Skeletal muscle satellite cell (primary cell): Measurements from ENCODE around the gene TRAF7. TPM values are rescaled to one million over a fixed set of nuclear protein-coding genes. Genes with fewer than 3 reads are reported as not detected.

Experiments
- H3K27me3 ChIP-seq: 2 replicates; pipeline ENCODE4 v1.7.0; 2013; ENCODE audit warnings: low read length; ENCODE audit not compliant: control insufficient read depth, insufficient read depth
- H3K36me3 ChIP-seq: 2 replicates; pipeline ENCODE4 v1.7.0; 2013; ENCODE audit warnings: mild to moderate bottlenecking, control low read depth, low read length; ENCODE audit not compliant: insufficient read depth
- H3K4me1 ChIP-seq: 2 replicates; pipeline ENCODE4 v1.7.0; 2013; ENCODE audit warnings: low read length; ENCODE audit not compliant: control insufficient read depth, insufficient read depth
- H3K4me2 ChIP-seq: 2 replicates; pipeline ENCODE4 v1.7.0; 2013; ENCODE audit warnings: mild to moderate bottlenecking, low read length
- H3K4me3 ChIP-seq: 2 replicates; pipeline ENCODE4 v1.7.0; 2013; ENCODE audit warnings: low read length
- H3K9ac ChIP-seq: 2 replicates; pipeline ENCODE4 v1.7.0; 2013; ENCODE audit warnings: mild to moderate bottlenecking, low read depth, low read length, moderate library complexity
- H3K9me3 ChIP-seq: replicated peaks from 2 replicates; pipeline ENCODE4 v1.7.0; 2013; ENCODE audit warnings: mild to moderate bottlenecking, control low read depth, low read length
- small RNA-seq: library from RNA; depleted of rRNA; stranded (forward); fragments of <200 nt; gene quantifications from one replicate; pipeline ENCODE3, GENCODE V24; 2012

The TRAF7 gene

GRCh38 chr16:2223942-2224486, 68.4 kb downstream of the TRAF7 start:
- peak overlapping the region; percentile 94 for H3K9ac ChIP-seq
- no peaks in the 10 kb centered on the region for H3K9me3 ChIP-seq
- H3K4me2 ChIP-seq: peak overlapping the region; percentile 93
- H3K36me3 ChIP-seq: peaks cover 3% of the 10 kb centered on the region
- peaks cover 23% of the 10 kb centered on the region for H3K4me1 ChIP-seq
- no peaks in the 10 kb centered on the region for H3K27me3 ChIP-seq
- H3K4me3 ChIP-seq: peak overlapping the region; percentile 90

DNA sequence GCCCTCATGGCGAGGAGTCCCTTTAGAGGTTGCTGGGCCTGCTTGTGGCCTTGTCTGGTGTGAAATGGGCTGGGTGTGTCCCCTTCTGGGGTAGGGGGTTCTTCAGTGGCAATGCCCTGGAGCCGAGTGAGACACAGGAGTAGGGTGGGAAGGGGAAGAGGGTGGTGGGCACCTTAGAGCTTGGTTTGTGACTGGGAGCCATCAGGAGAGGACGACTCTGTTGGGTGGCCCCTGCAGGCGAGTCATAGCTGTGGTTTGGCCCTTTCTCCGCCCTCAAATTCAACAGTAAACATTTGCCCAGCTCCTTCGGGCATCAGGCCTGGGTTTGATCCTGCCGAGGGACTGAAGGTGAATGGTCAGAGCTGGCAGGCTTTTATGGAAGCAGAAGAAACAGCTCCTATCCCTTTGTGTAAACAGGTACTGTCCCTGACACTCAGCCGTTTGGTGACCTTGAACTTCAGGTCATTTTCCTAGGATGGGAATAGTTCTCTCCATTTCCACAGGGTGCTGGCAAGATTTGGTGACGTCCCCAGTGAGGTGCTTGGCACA, 70.7 kb downstream of the TRAF7 start:
- no peaks in the 10 kb centered on the region for H3K9me3 ChIP-seq
- H3K9ac ChIP-seq: peak overlapping the region; percentile 2
- peaks cover 22% of the 10 kb centered on the region for H3K36me3 ChIP-seq
- peaks cover 31% of the 10 kb centered on the region for H3K4me1 ChIP-seq
- peak overlapping the region; percentile 66 for H3K4me2 ChIP-seq
- peak overlapping the region; percentile 38 for H3K4me3 ChIP-seq
- no peaks in the 10 kb centered on the region for H3K27me3 ChIP-seq

- H3K4me1 ChIP-seq: peaks cover 37% of the 10 kb centered on the region
- no peak overlapping the region for H3K4me3 ChIP-seq
- H3K4me2 ChIP-seq: peak overlapping the region; percentile 66
- peaks cover 26% of the 10 kb centered on the region for H3K36me3 ChIP-seq
- no peaks in the 10 kb centered on the region for H3K27me3 ChIP-seq
- H3K9me3 ChIP-seq: no peaks in the 10 kb centered on the region
- peak overlapping the region; percentile 2 for H3K9ac ChIP-seq
Measured at GRCh38 chr16:2226918-2227317, 71.3 kb downstream of the TRAF7 start.

Small RNA genes within 50 kb of the gene (small RNA-seq; reads per million reads assigned to genes)
- gene MIR3180-5 (not detected), gene MIR4516 (not detected), gene RF00019 (not detected), gene SNORD60 (not detected)
